Astrocyte (in vitro differentiated cells and primary cell): Measurements from ENCODE around the gene SPON1.

Experiments
- CTCF ChIP-seq: IDR thresholded peaks from 2 replicates; pipeline ENCODE4 v1.5.1; 2011; ENCODE audit warnings: low read depth, mild to moderate bottlenecking, inconsistent platforms, low read length, moderate library complexity; ENCODE audit not compliant: insufficient read depth
- EZH2 ChIP-seq: IDR thresholded peaks from 2 replicates; pipeline ENCODE4 v1.6.1; 2012; ENCODE audit warnings: mild to moderate bottlenecking, low read length, inconsistent platforms; ENCODE audit not compliant: insufficient read depth

- TF ChIP-seq CTCF (no peak), EZH2 (no peak)
Measured at GRCh38 chr11:13942378-13942777, 20.1 kb upstream of the SPON1 start.
